Endothelial cell of umbilical vein (primary cell): Measurements from ENCODE around the gene CERS3.

Experiments used
- EZH2 ChIP-seq: IDR thresholded peaks from 2 replicates; pipeline ENCODE4 v1.6.1; 2012; ENCODE audit warnings: borderline replicate concordance, low read depth, mild to moderate bottlenecking, moderate library complexity, low read length, inconsistent platforms; ENCODE audit not compliant: severe bottlenecking
- GATA2 ChIP-seq: IDR thresholded peaks from 2 replicates; pipeline ENCODE4 v1.7.0; 2011; ENCODE audit warnings: low read depth, mild to moderate bottlenecking, moderate library complexity, mixed read lengths, low read length; ENCODE audit not compliant: insufficient read length, insufficient read depth
- MYC ChIP-seq: IDR thresholded peaks from one replicate; pipeline ENCODE4 v1.6.1; 2011; ENCODE audit warnings: mild to moderate bottlenecking, low read depth, low read length
- POLR2AphosphoS5 ChIP-seq: IDR thresholded peaks from 2 replicates; pipeline ENCODE4 v1.6.1; 2012; ENCODE audit warnings: low read depth, mild to moderate bottlenecking, control low read depth, low read length, moderate library complexity; ENCODE audit not compliant: insufficient read depth
- TF ChIP-seq, protein P1 (sequence below), 2 donors: IDR thresholded peaks; 1 replicate in 1 of 2; 2 replicates in 1 of 2; pipeline ENCODE4 v1.5.1; 2011; ENCODE audit warnings: low read length in 2 of 2, mild to moderate bottlenecking in 2 of 2, moderate library complexity in 2 of 2, control low read depth in 1 of 2, inconsistent platforms in 1 of 2, low read depth in 1 of 2; ENCODE audit not compliant: insufficient read depth in 1 of 2; ENCODE audit errors: extremely low read depth in 1 of 2

DNA sequence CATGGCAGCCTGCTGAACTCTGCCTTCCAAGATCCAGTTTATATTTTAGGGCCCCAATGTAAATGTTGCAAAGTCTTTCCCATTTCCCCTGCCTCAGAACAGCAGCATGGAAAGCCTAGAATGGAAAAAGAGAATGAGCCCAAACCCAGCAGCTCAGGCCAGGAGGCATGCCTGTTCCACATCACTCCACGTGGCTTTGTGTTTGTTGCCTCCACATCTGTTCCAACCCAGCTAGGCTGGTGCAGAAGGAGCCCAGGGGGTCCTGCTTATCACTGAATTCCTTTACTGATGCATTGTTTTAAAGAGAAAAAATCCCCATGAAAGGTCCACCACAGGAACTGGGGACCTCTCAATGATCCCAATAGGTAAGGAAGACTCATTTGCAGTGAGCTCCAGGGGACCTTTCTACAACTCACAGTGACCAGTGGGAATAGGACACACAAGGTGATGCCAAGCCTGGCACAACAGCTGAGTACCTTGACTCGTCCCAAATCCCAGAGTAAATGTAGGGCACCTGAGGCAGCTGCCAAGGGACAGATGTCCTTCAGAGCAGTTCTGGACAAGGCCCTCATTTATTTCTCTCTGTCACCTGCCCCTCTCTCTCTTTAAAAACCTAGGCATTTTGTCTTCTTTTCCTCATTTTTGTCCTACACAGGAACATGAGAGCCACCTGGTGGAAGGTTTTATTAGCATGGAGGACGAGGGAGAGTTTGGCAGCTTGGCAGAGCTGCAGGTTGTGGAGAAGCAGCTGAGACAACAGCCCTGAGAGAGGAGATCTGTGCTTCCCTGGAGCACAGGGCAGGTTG lies 145.2 kb downstream of the CERS3 start:
- TF ChIP-seq, protein P1, sequence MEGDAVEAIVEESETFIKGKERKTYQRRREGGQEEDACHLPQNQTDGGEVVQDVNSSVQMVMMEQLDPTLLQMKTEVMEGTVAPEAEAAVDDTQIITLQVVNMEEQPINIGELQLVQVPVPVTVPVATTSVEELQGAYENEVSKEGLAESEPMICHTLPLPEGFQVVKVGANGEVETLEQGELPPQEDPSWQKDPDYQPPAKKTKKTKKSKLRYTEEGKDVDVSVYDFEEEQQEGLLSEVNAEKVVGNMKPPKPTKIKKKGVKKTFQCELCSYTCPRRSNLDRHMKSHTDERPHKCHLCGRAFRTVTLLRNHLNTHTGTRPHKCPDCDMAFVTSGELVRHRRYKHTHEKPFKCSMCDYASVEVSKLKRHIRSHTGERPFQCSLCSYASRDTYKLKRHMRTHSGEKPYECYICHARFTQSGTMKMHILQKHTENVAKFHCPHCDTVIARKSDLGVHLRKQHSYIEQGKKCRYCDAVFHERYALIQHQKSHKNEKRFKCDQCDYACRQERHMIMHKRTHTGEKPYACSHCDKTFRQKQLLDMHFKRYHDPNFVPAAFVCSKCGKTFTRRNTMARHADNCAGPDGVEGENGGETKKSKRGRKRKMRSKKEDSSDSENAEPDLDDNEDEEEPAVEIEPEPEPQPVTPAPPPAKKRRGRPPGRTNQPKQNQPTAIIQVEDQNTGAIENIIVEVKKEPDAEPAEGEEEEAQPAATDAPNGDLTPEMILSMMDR (IDR thresholded peaks at IDR 0.05; ENCODE audit: extremely low read depth in 1 of 2, insufficient read depth in 1 of 2, low read depth in 1 of 2, low read length in 2 of 2): no peak
- no peak for TF ChIP-seq MYC
- no peak for TF ChIP-seq GATA2
- TF ChIP-seq EZH2: no peak
- no peak for TF ChIP-seq POLR2AphosphoS5
